GM10266 (cell line): Measurements from ENCODE around the gene C22orf15.

Experiments used
- DNase-seq: peaks from one replicate; pipeline ENCODE4 v3.0.0; 2012; ENCODE audit errors: extremely low spot score
- TF ChIP-seq, protein P1 (sequence below): IDR thresholded peaks from 2 replicates; pipeline ENCODE4 v1.5.1; 2012; ENCODE audit warnings: mild to moderate bottlenecking, low read depth; ENCODE audit not compliant: control insufficient read depth, insufficient read depth; ENCODE audit errors: missing control alignments

Gene C22orf15

DNA sequence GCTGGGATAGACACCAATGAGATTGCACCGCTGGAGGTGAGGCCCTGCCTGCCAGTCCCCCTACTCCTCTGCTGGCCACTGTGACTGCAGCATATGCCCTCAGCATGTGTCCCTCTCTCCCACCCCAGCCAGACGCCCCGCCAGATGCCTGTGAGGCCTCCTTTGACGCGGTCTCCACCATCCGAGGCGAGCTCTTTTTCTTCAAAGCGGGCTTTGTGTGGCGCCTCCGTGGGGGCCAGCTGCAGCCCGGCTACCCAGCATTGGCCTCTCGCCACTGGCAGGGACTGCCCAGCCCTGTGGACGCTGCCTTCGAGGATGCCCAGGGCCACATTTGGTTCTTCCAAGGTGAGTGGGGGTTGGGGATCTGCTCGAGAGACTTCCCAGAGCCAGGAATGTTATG lies 18.3 kb downstream of the C22orf15 start:
- TF ChIP-seq, protein P1, sequence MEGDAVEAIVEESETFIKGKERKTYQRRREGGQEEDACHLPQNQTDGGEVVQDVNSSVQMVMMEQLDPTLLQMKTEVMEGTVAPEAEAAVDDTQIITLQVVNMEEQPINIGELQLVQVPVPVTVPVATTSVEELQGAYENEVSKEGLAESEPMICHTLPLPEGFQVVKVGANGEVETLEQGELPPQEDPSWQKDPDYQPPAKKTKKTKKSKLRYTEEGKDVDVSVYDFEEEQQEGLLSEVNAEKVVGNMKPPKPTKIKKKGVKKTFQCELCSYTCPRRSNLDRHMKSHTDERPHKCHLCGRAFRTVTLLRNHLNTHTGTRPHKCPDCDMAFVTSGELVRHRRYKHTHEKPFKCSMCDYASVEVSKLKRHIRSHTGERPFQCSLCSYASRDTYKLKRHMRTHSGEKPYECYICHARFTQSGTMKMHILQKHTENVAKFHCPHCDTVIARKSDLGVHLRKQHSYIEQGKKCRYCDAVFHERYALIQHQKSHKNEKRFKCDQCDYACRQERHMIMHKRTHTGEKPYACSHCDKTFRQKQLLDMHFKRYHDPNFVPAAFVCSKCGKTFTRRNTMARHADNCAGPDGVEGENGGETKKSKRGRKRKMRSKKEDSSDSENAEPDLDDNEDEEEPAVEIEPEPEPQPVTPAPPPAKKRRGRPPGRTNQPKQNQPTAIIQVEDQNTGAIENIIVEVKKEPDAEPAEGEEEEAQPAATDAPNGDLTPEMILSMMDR: no peak

DNA sequence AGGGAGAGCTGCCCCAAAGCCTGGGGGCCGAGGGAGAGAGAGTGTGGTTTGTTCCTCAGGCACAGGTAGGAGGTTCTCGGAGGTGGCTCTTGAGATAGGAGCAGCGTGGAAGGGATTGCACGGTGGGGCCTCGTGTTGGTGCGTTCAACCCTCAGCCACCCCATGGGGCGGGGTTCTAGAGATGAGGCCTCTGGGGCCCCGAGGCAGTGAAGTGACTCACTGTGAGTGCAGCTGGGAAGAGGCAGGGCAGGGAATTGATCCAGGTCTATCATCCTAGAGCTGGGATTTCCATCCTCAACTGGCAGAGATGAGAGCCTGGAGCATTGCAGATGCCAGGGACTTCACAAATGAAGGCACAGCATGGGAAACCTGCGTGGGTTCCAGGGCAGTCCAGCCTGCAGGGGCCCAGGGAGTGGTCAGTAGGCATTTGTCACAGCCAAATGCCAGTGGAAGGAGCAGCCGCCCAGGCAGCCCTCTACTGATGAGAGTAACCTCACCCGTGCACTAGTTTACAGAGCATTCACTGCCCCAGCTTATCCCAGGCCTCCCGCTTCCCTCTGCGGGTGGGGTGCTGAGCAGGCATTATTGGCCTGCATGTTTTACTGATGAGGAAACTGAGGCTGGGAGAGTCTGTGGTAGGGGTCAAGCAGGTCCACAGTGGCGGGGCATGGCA lies 18.9 kb downstream of the C22orf15 start:
- TF ChIP-seq, protein P1: no peak
- DNase-seq: no peak

More for the DNA sequence above, 18.3 kb downstream of the C22orf15 start:
- no peak for DNase-seq

- DNase-seq: no peak
- TF ChIP-seq, protein P1: no peak
Measured at GRCh38 chr22:23782252-23782651, 19.5 kb downstream of the C22orf15 start.

DNA sequence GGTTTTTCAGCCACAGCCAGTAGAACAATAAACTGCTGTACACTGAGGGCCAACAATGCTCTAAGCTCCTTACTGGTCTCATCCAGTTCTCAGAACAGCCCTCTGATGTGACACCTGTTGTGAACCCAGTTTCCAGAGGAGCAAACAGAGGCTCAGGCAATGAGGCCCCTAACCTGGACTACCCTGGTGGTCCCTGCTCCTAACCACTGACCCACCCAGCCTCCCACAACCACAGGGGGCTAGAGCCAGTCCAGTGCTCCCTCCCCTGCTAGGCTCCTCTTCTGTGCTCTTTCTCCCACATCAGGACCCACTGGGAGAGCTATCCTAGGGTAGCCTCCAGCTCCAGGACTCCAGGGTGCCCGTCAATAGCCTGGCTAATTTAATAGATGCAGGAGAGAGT lies 19.9 kb downstream of the C22orf15 start:
- TF ChIP-seq, protein P1: no peak
- no peak for DNase-seq

GRCh38 chr22:23783265-23784150 lies 20.7 kb downstream of the C22orf15 start:
- TF ChIP-seq, protein P1: no peak
- no peak for DNase-seq

DNA sequence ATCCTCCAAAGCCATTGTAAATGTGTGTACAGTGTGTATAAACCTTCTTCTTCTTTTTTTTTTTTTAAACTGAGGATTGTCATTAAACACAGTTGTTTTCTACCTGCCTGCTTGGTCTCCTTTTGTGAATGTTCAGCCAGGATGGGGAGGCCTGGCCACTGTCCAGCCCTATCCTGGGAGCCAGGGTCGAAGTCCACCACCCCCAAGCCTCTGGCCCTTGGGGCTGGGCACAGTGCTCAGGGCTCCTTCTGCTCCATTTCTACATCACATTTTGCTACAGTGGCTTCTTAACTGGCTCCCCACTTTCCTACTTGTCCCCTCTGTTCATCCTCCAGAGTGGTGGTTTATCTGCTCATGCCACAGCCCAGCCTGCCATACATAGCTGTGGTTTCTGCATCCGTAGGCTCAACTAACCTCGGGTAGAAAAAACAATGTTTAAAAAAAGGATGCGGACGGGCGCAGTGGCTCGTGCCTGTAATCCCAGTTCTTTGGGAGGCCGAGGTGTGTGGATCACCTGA lies 21.5 kb downstream of the C22orf15 start:
- TF ChIP-seq, protein P1: no peak
- no peak for DNase-seq
